HT-29 (cell line): ENCODE data around the gene BCAS3. TPM values are rescaled to one million over a fixed set of nuclear protein-coding genes. Genes with fewer than 3 reads are reported as not detected.
"Not testable (repeated sequence)": the region's sequence is repeated elsewhere in the genome, so short reads cannot be mapped to it uniquely, and the experiment has no call there.

Experiments
- DNase-seq: peaks from one replicate; pipeline ENCODE4 v3.0.0-alpha.2; 2015; ENCODE audit warnings: low spot score
- total RNA-seq: library from RNA; depleted of rRNA; stranded (reverse); fragments of >200 nt; shearing (Covaris generic); gene quantifications from 2 replicates; pipeline ENCODE4 v1.2.3, GENCODE V29; 2014

BCAS3 gene
- total RNA-seq, 1 experiment from 2014 or later: 10.2 TPM

DNA sequence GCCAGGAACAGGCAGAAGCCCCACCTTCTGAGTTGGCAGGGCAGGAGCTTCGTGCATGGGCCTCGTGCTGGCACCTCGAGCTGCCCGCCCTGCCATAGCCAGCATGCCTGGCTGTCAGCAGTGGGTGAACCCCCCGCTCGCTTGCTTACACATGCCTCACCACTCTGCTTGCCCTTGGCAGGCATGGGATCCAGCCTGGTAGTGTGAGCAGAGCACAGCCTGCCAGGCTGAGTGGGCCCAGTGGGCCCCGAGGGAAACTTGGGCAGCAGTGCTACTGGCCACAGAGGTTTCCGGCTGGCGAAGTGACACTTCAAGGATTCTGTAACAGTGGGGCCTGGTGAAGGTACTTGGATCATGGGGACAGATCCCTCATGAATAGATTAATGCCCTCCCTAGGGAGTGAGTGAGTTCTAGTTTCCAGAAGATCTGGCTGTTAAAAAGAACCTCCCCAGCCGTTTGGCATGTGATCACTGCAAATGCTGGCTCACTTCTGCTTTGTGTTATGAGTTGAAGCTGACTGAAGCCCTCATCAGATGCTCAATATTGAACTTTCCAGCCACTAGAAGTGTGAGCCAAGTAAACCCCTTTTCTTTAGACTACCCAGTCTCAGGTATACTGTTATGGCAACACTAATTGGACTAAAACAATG is 114.7 kb downstream of the BCAS3 start:
- no peak for DNase-seq

DNA sequence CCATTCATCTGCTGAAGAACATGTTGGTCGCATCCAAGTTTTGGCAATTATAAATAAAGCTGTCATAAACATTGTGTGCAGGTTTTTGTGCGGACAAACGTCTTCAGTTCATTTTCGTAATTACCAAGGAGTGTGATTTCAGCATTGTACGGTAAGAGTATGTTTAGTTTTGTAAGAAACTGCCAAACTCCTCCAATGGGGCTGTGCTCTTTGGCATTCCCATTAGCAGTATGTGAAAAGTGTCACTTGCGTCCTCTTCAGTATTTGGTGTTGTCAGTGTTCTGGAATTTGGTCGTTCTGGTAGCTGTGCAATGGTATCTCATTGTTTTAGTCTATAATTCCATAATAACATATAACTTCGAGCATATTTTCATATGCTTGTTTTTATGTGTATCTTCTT is 120.9 kb downstream of the BCAS3 start:
- DNase-seq: no peak

DNA sequence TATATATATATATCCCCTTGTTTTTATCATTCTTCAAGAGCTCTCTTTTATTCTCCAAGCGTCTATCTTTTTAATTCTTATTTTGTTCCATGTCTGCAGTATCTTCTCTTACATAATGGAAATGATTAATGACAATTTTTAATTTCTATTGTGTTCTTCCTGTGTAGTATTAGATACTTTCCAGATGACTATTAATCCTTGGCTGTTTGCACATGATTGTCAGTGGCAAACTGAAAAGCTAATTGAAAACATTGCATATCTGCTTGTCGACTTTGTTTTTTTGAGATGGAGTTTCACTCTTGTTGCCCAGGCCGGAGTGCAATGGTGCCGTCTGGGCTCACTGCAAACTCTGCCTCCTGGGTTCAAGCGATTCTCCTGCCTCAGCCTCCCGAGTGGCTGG is 124.7 kb downstream of the BCAS3 start:
- no peak for DNase-seq

DNA sequence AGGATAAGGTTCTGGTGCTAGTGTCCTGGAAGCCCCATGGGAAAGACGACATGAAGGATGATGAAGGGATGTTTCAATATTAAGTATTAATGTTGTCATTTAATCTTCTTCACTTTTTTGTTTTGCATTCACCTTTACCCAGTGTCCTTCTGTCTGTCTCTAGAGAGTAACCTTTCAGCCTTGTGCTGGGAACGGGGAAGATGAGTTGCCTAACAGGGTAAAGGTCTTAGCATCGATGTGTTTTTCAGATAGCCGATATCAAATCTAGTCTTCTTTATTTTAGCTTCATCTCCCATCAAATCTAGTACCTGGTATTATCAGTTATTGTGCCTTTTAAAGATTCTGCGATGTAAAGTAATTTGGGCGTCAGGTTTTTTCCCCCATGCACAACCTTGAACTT is 125.4 kb downstream of the BCAS3 start:
- no peak for DNase-seq

DNA sequence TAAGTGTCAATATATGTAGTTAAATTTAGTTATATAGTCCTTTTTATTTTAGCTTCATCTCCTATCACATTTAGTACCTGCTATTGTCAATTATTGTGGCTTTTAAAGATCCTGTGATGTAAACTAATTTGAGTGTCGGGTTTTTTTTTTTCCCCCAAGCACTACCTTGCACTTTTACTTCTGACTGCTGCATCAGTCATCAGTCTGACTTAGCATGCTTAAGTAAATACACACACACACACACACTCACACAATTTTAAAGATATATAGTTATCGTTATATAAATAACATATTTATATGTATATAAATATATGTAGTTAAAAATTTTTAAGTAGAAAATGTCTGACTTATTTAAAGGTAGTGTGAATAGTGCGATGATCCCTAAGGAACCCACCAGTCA is 127.2 kb downstream of the BCAS3 start:
- no peak for DNase-seq

DNA sequence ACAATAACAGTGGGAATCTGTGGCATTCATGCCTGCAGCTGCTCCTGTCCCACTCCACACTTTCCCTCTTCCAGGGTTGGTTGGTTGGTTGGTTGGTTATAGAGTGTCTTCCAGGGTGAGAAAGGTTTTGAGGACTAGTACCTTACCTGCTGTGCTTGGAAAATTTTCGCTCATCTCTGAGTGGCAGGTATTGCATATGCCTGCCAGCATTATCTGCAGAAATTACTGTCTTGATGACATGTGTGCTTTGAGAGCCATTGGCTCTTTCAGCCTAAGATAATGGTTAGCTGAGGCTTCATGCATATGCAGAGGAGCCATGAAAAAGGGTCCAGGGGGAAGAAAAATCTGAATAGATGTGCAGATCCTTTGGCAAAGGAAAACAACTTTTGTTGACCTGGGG is 131.8 kb downstream of the BCAS3 start:
- no peak for DNase-seq

DNA sequence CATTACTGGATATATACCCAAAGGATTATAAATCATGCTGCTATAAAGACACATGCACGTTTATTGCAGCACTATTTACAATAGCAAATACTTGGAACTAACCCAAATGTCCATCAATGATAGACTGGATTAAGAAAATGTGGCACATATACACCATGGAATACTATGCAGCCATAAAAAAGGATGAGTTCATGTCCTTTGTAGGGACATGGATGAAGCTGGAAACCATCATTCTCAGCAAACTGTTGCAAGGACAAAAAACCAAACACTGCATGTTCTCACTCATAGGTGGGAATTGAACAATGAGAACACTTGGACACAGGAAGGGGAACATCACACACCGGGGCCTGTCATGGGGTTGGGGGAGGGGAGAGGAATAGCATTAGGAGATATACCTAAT is 137.3 kb downstream of the BCAS3 start:
- not testable (repeated sequence) for DNase-seq

DNA sequence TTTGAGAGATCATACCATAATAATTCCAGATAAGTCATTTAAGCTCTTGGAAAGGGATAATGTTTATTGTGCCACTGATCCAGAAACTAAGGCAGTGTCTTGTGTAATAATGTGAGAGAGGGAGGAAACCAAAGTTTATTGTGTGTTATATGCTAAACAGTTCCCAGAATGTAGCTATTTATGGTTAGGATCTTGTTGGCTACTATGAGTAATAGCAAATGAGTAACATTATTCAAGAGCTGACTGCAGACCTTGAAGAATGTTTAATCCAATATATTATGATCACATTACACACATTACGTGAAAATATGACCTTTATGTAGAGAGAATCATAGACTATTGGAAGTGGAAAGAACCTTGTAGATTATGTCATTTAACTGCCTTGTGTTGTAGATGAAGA is 139.5 kb downstream of the BCAS3 start:
- no peak for DNase-seq

DNA sequence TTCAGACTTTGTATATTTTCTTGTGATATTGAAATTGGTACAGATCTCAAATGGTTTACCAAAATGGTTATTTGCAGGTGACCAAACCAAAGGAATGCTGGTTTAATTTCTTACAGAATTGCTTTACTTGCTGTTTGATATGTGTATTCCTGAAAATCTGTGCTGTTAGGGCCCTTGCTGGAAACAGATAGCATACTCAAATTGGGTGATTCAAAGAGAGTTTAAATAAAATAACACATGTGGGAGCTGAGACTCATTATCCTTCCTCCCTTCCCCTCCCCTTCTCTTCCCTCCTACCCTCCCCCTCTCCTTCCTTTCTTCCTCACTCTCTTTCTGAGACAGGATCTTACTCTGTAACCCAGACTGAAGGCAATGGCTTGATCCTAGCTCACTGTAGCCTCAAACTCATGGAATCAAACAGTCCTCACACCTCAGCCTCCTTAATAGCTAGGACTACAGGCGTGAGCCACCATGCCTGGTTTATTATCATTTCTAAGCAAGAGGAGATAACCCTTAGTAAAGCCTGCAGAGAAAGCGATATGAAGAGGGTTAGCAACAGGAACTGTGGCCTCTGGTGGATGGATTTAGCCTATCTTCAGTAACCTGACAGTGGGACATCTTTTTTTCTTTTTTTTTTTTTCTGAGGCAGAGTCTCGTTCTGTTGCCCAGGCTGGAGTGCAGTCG is 141.9 kb downstream of the BCAS3 start:
- DNase-seq: no peak

DNA sequence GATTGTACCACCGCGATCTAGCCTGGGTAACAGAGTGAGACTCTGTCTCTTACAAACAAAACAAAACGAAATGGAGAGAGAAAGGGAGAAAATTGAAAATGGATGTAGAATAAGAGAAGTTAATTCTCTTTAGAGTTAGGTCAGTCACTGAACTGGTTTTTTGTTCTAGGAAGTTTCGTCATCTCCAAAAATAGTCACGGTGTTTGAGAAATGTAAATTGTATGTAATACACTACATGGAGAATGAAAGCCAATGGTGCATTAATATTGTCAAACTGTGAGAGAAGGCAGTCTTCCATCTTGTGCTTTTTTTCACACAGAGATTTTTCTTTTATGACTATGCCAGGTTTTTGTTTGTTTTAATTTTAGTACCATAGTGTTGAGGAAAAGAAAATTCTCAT is 145.9 kb downstream of the BCAS3 start:
- DNase-seq: no peak

DNA sequence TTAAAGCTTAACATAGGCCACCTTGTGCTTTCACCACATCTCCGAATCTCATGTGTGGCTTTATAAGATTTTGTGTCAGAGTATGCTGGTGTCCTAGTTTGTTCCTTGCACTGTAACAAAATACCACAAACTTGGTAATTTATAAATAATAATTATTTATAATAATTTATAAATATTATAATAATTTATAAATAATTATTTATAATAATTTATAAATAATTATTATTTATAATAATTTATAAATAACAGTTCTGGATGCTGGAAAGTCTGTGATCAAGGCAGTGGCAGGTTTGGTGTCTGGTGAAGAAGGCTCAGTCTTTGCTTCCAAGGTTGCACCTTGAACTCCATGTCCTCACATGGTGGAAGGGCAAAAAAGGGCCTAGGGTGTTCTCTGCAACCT is 147.7 kb downstream of the BCAS3 start:
- no peak for DNase-seq

DNA sequence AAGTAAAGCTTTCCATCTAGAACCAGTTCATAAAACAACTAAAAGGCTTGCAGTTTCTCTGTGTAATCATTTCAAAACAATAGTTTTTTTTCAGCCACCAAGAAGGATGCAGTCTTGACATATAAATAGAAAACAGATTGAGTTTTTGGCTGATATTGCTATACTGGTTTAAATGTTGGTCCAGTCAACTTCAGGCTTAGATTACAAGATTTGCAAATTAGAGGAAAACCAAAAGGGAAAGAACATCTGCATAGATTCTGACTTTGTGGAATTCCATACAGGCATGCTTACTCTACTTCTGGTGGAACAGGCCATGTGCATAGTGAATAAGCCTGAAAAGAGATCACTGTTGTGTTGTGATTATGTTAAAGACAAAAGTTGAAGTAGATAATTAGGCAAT is 150.3 kb downstream of the BCAS3 start:
- DNase-seq: no peak

DNA sequence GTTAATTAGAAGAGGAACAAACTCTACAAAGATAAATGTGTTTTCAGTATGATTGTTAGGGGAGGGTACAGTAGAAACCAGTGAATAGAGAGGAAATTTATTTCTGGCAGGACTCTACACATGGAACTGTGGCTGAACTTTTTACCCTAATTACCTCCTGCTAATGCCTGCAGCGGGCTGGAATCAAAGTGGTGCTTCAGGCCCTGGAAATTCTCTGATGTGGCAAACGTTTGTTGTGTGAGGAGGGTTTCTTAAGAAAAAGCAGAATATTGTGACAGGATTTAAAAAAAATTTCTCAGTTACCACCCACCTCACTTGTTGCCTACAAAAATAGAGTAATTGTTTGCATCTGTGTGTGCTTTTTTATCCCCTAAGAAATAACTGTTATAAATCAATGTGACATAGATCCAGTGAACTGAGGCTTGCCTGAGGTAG is 154.5 kb downstream of the BCAS3 start:
- DNase-seq: no peak

DNA sequence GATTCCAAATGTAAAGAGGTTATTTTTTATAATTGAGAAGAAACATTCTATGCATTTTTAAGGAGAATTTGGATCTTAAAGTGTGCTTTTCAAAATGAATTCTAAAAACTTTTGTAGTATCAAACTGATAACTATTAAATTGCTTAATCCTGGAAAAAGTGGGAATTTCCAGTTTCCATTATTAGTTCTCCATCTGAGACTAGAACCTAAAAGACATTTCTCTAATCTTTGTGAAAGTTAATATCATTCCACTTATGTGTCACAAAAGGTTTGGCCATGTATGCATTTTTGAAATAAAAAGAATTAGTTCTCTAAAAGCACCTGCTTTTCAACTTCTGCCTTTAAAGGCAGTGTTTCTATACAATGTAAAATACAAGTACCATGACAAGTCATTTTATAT is 155.0 kb downstream of the BCAS3 start:
- no peak for DNase-seq

DNA sequence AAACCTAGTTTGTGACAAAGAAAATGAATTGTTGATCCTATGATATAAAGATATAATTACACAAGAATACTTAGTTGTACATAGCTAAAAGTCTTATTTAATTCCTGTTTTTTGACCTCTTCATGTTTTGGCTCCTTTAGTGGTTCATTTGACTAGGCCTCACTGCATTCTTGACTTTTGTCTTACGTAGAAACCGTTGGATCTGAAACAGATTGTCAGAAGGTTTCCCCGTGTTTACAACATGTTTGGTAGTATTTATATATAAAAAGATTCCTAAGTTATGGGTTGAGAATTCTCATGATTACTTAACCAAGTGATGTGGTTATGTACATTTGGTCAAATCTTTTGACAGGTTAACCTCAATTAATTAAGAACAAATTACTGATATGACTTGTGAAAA is 162.8 kb downstream of the BCAS3 start:
- DNase-seq: no peak

DNA sequence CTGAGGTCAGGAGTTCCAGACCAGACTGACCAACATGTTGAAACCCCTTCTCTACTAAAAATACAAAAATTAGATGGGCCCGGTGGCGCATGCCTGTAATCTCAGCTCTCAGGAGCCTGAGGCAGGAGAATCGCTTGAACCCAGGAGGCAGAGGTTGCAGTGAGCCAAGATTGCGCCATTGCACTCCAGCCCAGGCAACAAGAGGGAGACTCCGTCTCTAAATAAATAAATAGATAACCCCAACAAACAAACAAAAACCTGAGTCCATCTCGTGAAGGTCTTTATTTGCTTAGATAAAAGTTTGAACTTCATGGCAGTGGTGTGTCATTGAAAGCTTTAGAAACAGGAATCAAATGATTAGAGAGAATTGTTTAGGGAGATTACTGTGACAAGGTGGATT is 167.4 kb downstream of the BCAS3 start:
- no peak for DNase-seq

DNA sequence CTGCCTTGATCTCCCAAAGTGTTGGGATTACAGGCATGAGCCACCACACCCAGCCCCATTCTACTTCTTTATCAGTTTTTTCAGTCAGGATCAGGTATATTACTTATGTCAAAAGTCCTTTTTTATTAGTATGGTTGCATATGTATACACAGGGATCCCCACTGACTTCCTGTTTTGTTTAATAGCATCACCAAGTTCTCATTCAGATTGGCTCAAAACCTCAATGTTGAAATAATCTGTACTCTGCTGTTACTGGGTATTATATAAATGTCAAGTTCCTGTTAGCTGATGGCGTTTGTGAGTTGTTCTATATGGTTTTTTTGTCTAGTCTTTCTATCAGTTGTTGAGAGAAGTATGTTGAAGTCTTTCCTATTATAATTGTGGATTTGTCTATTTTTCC is 168.5 kb downstream of the BCAS3 start:
- no peak for DNase-seq

DNA sequence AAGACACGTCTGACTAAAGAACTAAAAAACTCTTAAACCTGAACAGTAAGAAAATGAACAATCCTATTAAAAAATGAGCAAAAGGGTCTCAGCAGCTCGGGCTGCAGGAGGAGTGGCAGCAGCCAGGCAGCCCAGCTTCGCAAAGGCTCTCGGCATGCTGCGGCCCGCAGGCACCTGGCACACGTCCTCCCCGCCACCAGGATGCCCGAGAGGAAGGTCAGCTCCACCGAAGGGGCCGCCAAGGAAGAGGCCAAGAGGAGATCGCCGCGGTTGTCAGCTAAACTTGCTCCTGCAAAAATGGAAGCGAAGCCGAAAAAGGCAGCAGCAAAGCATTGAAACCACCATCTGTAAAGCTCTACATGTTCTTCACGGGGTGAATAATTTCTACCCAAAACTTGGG is 173.5 kb downstream of the BCAS3 start:
- DNase-seq: no peak

DNA sequence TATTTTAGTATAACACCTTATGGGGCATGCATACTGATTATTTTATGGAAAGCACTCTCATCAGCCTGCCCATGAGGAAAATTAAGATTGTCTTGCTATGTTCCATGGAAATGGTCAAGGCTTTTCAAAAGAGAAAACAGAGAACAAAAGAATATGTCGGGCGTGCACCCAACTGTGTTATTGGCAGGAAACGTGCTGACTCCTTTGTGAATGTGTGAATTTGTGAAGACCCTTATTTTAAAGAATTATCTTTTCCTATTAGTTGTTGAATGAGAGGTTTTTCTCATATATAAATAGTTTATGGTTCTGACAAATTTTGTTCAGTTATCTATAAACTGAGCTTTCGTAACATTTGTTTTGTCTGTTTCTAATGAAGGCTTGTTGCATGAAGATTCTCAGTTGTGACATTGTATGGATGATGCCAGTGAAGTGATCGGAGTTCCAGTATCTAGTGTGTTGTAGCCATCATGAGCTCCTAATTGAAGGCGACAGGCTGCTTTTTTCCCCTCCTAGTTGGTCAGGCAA is 180.0 kb downstream of the BCAS3 start:
- DNase-seq: no peak

DNA sequence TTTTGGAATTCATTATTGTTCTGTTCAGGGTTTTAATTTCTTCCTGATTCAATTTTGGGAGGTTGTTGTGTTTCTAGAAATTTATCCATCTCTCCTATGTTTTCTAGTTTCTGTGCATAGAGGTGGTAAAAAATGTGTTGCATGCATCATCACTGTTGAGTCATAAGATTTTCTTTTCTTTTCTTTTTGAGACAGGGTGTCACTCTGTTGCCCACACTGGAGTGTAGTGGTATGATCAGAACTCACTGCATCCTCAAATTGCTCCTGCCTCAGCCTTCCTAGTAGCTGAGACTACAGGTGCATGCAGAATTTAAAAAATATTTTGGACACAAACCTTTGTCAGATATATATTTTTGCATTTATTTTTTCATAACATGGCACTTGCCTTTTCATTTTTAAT is 184.8 kb downstream of the BCAS3 start:
- DNase-seq: no peak

DNA sequence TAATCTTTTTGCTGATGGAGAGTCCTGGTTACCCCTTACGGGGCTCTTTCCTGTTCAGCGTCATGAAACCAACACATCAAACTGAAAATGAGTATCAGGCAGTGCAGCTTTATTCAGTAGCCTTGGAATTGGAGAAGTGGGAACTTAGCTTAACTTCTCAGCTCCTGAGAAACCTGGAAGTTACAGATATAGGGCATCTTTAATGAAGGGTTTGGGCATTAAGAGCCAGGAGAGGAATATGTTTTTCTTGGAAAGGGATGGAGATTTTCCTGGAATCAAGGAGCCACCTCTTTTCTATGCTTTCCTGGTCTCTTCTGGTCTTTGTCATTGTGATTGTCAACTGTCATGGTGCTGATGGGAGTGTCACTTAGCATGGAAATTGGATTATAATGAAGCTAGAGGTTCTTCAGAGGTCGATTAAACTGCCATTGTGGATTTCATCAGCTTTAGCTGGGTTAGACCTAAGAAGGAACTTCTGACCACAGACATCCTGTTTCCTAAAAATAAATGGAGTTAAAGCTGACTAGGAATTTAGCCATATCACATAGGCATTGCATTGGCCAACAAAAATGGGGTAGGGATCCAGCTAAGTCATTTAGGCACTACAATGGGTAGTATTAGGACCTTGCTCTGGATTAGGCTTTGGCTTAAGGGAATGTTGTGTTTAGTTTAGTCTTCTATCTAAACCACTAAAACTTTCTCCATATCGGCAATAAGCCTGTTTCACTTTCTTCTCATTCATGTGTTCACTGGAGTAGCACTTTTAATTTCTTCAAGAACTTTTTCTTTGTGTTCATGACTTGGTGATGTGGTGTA is 186.4 kb downstream of the BCAS3 start:
- no peak for DNase-seq

DNA sequence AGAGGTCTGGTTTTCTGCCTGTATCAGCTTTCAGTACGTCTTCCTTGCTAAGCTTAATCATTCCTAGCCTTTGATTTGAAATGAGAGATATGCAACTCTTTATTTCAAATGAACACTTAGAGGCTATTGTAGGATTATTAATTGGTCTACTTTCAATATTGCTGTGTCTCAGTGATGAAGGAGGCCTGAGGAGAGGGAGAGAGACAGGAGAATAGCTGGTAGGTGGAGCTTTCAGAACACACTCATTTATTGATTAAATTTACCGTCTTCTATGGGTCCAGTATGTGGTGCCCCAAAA is 187.0 kb downstream of the BCAS3 start:
- no peak for DNase-seq

DNA sequence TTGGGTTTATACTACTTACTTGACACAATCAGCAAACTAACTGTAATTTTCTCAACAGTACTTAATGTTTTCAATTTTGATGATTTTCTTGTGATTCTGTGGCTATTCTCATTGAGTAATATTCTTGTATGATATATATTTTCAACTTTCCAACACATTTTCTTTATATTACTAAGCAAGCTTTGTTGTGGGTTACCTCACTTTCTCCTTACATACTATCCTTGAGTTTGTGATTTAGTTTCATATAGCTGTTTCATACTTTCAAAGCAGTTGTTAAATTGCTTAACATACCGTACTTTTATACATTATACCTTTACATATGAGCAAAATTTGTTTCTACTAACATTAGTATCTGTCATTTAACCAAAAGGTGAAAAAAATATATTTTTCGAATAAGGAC is 197.1 kb downstream of the BCAS3 start:
- no peak for DNase-seq
